DND-41 (cell line): ENCODE data around the gene MAML3.

ENCODE experiments used
- CTCF ChIP-seq: IDR thresholded peaks from 2 replicates; pipeline ENCODE4 v1.5.1; 2012; ENCODE audit warnings: borderline replicate concordance, low read length, moderate library complexity, mild to moderate bottlenecking; ENCODE audit not compliant: poor library complexity, severe bottlenecking; ENCODE audit errors: extremely low read depth
- EZH2 ChIP-seq: IDR thresholded peaks from 3 replicates; pipeline ENCODE4 v1.6.1; 2012; ENCODE audit warnings: borderline replicate concordance, low read depth, mild to moderate bottlenecking, moderate library complexity, low read length, inconsistent platforms; ENCODE audit not compliant: severe bottlenecking

DNA sequence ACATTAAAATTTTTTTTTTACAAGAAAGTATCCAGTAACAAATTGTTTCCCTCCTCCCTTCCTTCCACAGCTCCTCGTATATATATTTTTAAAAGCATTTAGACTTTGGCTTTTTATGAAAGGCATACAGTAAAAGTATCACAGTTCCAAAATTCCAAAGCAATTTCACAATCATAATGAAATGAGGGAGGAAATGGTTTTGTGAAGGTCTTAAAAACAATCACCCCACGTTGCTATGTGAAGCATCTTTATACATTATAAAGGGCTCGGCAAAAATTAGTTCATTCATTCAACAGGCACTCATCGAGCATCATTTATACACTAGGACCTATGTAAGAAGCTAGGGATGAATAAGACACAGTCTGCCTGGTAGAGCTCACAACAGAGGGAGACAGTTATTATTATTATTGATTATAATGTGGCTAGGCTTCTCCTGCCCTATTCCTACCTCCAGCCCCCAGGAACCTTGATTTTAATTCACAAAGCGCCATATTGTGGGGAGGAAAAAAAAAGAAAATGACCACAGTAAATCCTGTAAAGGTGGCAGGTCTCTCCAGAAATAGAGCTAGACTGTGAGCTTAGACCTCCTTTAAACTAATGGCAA, 239.9 kb downstream of the MAML3 start:
- no peak for TF ChIP-seq CTCF
- TF ChIP-seq EZH2: no peak
